Measurements from ENCODE around the gene TDRD12. TPM values are rescaled to one million over a fixed set of nuclear protein-coding genes. Genes with fewer than 3 reads are reported as not detected.

The TDRD12 gene
- total RNA-seq, 1 experiment from 2014 or later, result 1.3 TPM

DNA sequence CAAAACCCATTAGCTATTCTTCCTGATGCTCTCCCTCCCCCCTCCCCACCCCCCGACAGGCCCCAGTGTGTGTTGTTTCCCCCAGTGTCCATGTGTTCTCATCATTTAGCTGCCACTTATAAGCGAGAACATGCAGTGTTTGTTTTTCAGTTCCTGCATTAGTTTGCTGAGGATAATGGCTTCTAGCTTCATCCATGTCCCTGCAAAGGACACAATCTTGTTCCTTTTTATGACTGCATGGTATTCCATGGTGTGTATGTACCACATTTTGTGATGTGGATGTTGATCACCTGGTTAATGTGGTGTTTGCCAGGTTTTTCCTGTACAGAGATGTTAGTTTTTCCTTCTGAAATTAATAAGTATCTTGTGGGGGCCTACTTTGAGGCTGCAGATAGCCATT, 31.5 kb downstream of the TDRD12 start:
- Mint-ChIP-seq H3K9me3 (no peaks in the 10 kb centered on the region), H3K4me1 (peaks cover 3 to 5% of the 10 kb centered on the region in 2 experiments; a peak in 3 of 4 replicates), H3K27me3 (ENCODE audit: low read depth) (no peaks in the 10 kb centered on the region; the same call in 1 of the 2 replicates), H3K27ac (no peak overlapping the region), H3K4me3 (no peak overlapping the region), H3K36me3 (ENCODE audit: insufficient read depth in 1 of 3, low read depth in 3 of 3) (no peaks in the 10 kb centered on the region)
- Histone ChIP-seq H3K9me3 (ENCODE audit: control insufficient read depth, low read depth, low read length) (no peaks in the 10 kb centered on the region), H3K18ac (ENCODE audit: insufficient read length, low read depth, low read length) (no peak overlapping the region), H2AK5ac (ENCODE audit: insufficient read length, low read length) (no peak overlapping the region), H3K56ac (ENCODE audit: insufficient read length, low read depth, low read length) (no peak overlapping the region), H3K27me3 (ENCODE audit: insufficient read depth, low read length) (no peaks in the 10 kb centered on the region), H3K14ac (ENCODE audit: insufficient read depth, low read length) (no peak overlapping the region), H3K27ac (ENCODE audit: insufficient read length, low read depth, low read length) (no peak overlapping the region), H2BK20ac (ENCODE audit: low read depth, low read length, poor library complexity, severe bottlenecking) (no peak overlapping the region), H3K4me2 (ENCODE audit: insufficient read depth, insufficient read length, low read length) (no peak overlapping the region), H4K5ac (ENCODE audit: insufficient read length, low read depth, low read length) (no peak overlapping the region), H3K23ac (ENCODE audit: insufficient read length, low read depth, low read length) (no peak overlapping the region), H4K8ac (replicated peaks; ENCODE audit: insufficient read length, low read depth, low read length) (no peak overlapping the region), H3T11ph (ENCODE audit: low read length) (no peak overlapping the region), H3K4ac (ENCODE audit: low read depth, low read length) (no peak overlapping the region), H2AFZ (ENCODE audit: low read length) (no peak overlapping the region), H3K79me1 (ENCODE audit: insufficient read depth, low read depth, low read length, poor library complexity, severe bottlenecking) (no peaks in the 10 kb centered on the region), H3K23me2 (ENCODE audit: insufficient read length, low read depth, low read length, poor library complexity, severe bottlenecking) (no peaks in the 10 kb centered on the region), H3K79me2 (ENCODE audit: insufficient read depth, low read length) (no peaks in the 10 kb centered on the region), H2BK5ac (ENCODE audit: insufficient read length, low read length) (no peak overlapping the region), H3K4me1 (ENCODE audit: insufficient read depth, low read length) (no peaks in the 10 kb centered on the region), H3K9ac (ENCODE audit: extremely low read depth, insufficient read length, low read length) (no peak overlapping the region), H4K20me1 (ENCODE audit: control insufficient read depth, insufficient read depth, insufficient read length) (no peaks in the 10 kb centered on the region), H2BK12ac (ENCODE audit: insufficient read length, low read depth, low read length) (no peak overlapping the region), H2BK15ac (ENCODE audit: low read depth, low read length) (no peak overlapping the region), H2BK120ac (ENCODE audit: low read depth, low read length, poor library complexity, severe bottlenecking) (no peak overlapping the region), H4K91ac (ENCODE audit: insufficient read length, low read depth, low read length) (no peak overlapping the region)
- no peak for DNase-seq
- TF ChIP-seq, protein P1, sequence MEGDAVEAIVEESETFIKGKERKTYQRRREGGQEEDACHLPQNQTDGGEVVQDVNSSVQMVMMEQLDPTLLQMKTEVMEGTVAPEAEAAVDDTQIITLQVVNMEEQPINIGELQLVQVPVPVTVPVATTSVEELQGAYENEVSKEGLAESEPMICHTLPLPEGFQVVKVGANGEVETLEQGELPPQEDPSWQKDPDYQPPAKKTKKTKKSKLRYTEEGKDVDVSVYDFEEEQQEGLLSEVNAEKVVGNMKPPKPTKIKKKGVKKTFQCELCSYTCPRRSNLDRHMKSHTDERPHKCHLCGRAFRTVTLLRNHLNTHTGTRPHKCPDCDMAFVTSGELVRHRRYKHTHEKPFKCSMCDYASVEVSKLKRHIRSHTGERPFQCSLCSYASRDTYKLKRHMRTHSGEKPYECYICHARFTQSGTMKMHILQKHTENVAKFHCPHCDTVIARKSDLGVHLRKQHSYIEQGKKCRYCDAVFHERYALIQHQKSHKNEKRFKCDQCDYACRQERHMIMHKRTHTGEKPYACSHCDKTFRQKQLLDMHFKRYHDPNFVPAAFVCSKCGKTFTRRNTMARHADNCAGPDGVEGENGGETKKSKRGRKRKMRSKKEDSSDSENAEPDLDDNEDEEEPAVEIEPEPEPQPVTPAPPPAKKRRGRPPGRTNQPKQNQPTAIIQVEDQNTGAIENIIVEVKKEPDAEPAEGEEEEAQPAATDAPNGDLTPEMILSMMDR (conservative IDR thresholded peaks at IDR 0.05), result no peak
- WGBS (ENCODE audit: extremely low coverage, insufficient read length, low lambda C conversion rate), result no CpG with 5 or more reads among the region's 2 CpGs

Data from H9 (cell line).